H9 (cell line): ENCODE measurements around the gene CDX2. TPM values are rescaled to one million over a fixed set of nuclear protein-coding genes. Genes with fewer than 3 reads are reported as not detected.

Experiments used
- DNase-seq: peaks from one replicate; pipeline ENCODE4 v3.0.0-alpha.2; 2017
- H2AFZ ChIP-seq: one replicate; pipeline ENCODE4 v1.6.1; 2013; ENCODE audit warnings: mild to moderate bottlenecking, low read length, control low read depth, moderate library complexity
- H2AK5ac ChIP-seq: 2 replicates; pipeline ENCODE4 v1.6.1; 2013; ENCODE audit warnings: low read length, control low read depth, mixed read lengths; ENCODE audit not compliant: insufficient read length
- H2BK120ac ChIP-seq: one replicate; pipeline ENCODE4 v1.6.1; 2013; ENCODE audit warnings: low read depth, mild to moderate bottlenecking, low read length, control low read depth, inconsistent platforms; ENCODE audit not compliant: poor library complexity, severe bottlenecking
- H2BK12ac ChIP-seq: 2 replicates; pipeline ENCODE4 v1.6.1; 2013; ENCODE audit warnings: low read length, control low read depth, mixed read lengths, low read depth; ENCODE audit not compliant: insufficient read length
- H2BK15ac ChIP-seq: 2 replicates; pipeline ENCODE4 v1.6.1; 2013; ENCODE audit warnings: low read depth, low read length, control low read depth
- H2BK20ac ChIP-seq: one replicate; pipeline ENCODE4 v1.6.1; 2013; ENCODE audit warnings: low read depth, mild to moderate bottlenecking, low read length, control low read depth, inconsistent platforms; ENCODE audit not compliant: poor library complexity, severe bottlenecking
- H2BK5ac ChIP-seq: 2 replicates; pipeline ENCODE4 v1.6.1; 2013; ENCODE audit warnings: low read length, control low read depth, mixed read lengths; ENCODE audit not compliant: insufficient read length
- H3K14ac ChIP-seq: 2 replicates; pipeline ENCODE4 v1.6.1; 2013; ENCODE audit warnings: low read length, control low read depth; ENCODE audit not compliant: insufficient read depth
- H3K18ac ChIP-seq: 2 replicates; pipeline ENCODE4 v1.6.1; 2013; ENCODE audit warnings: low read depth, mild to moderate bottlenecking, mixed read lengths, low read length, control low read depth; ENCODE audit not compliant: insufficient read length
- H3K23ac ChIP-seq: 2 replicates; pipeline ENCODE4 v1.6.1; 2013; ENCODE audit warnings: low read length, control low read depth, mixed read lengths, low read depth; ENCODE audit not compliant: insufficient read length
- H3K23me2 ChIP-seq: 2 replicates; pipeline ENCODE4 v1.6.1; 2013; ENCODE audit warnings: low read depth, mild to moderate bottlenecking, mixed read lengths, low read length, control low read depth; ENCODE audit not compliant: insufficient read length, poor library complexity, severe bottlenecking
- H3K27ac ChIP-seq: 2 replicates; pipeline ENCODE4 v1.5.1; 2013; ENCODE audit warnings: low read length, control low read depth, mixed read lengths, low read depth; ENCODE audit not compliant: insufficient read length
- H3K27me3 ChIP-seq: 2 replicates; pipeline ENCODE4 v1.6.1; 2013; ENCODE audit warnings: low read length, control low read depth, inconsistent platforms; ENCODE audit not compliant: insufficient read depth
- H3K4ac ChIP-seq: 2 replicates; pipeline ENCODE4 v1.6.1; 2013; ENCODE audit warnings: low read depth, mild to moderate bottlenecking, control low read depth, inconsistent platforms, low read length, moderate library complexity
- H3K4me1 ChIP-seq: 2 replicates; pipeline ENCODE4 v1.6.1; 2013; ENCODE audit warnings: low read length, control low read depth, inconsistent platforms; ENCODE audit not compliant: insufficient read depth
- H3K4me2 ChIP-seq: 2 replicates; pipeline ENCODE4 v1.6.1; 2013; ENCODE audit warnings: low read length, control low read depth, mixed read lengths; ENCODE audit not compliant: insufficient read length, insufficient read depth
- H3K56ac ChIP-seq: 2 replicates; pipeline ENCODE4 v1.6.1; 2013; ENCODE audit warnings: low read depth, mild to moderate bottlenecking, mixed read lengths, low read length, control low read depth; ENCODE audit not compliant: insufficient read length
- H3K79me1 ChIP-seq: 2 replicates; pipeline ENCODE4 v1.6.1; 2013; ENCODE audit warnings: low read depth, mild to moderate bottlenecking, moderate library complexity, low read length, control low read depth, inconsistent platforms; ENCODE audit not compliant: insufficient read depth, poor library complexity, severe bottlenecking
- H3K79me2 ChIP-seq: 2 replicates; pipeline ENCODE4 v1.6.1; 2013; ENCODE audit warnings: low read length, control low read depth, inconsistent platforms; ENCODE audit not compliant: insufficient read depth
- H3K9ac ChIP-seq: 2 replicates; pipeline ENCODE4 v1.6.1; 2013; ENCODE audit warnings: low read length, control low read depth, mixed read lengths; ENCODE audit not compliant: insufficient read length; ENCODE audit errors: extremely low read depth
- H3K9me3 ChIP-seq: one replicate; pipeline ENCODE4 v1.6.1; 2013; ENCODE audit warnings: low read depth, low read length, inconsistent platforms; ENCODE audit not compliant: control insufficient read depth
- H3T11ph ChIP-seq: one replicate; pipeline ENCODE4 v1.6.1; 2013; ENCODE audit warnings: mild to moderate bottlenecking, low read length, control low read depth, inconsistent platforms
- H4K20me1 ChIP-seq: one replicate; pipeline ENCODE4 v1.6.1; 2013; ENCODE audit not compliant: control insufficient read depth, insufficient read length, insufficient read depth
- H4K5ac ChIP-seq: 2 replicates; pipeline ENCODE4 v1.6.1; 2013; ENCODE audit warnings: low read depth, mild to moderate bottlenecking, mixed read lengths, low read length, control low read depth; ENCODE audit not compliant: insufficient read length
- H4K8ac ChIP-seq: replicated peaks from 2 replicates; pipeline ENCODE4 v1.6.1; 2013; ENCODE audit warnings: low read length, control low read depth, mixed read lengths, low read depth; ENCODE audit not compliant: insufficient read length
- H4K91ac ChIP-seq: 2 replicates; pipeline ENCODE4 v1.6.1; 2013; ENCODE audit warnings: low read depth, mild to moderate bottlenecking, moderate library complexity, mixed read lengths, low read length, control low read depth; ENCODE audit not compliant: insufficient read length
- H3K27ac Mint-ChIP-seq, 3 experiments: 2 replicates in 2 of 3; 3 replicates in 1 of 3; pipeline ENCODE4 v1.8.0; 2020 to 2021; ENCODE audit warnings: mixed read lengths in 3 of 3, mild to moderate bottlenecking in 1 of 3, moderate library complexity in 1 of 3
- H3K27me3 Mint-ChIP-seq: 2 replicates; pipeline ENCODE4 v1.8.0; 2021; ENCODE audit warnings: low read depth, mild to moderate bottlenecking, moderate library complexity, mixed read lengths
- H3K36me3 Mint-ChIP-seq, 3 experiments: 2 replicates in 2 of 3; 3 replicates in 1 of 3; pipeline ENCODE4 v1.8.0; 2020 to 2021; ENCODE audit warnings: low read depth in 3 of 3, mixed read lengths in 3 of 3; ENCODE audit not compliant: insufficient read depth in 1 of 3
- H3K4me1 Mint-ChIP-seq, 2 experiments: 2 replicates each; pipeline ENCODE4 v1.8.0; 2020; ENCODE audit warnings: mixed read lengths in 2 of 2
- H3K4me3 Mint-ChIP-seq, 2 experiments: 2 replicates in 1 of 2; 3 replicates in 1 of 2; pipeline ENCODE4 v1.8.0; 2020 to 2021; ENCODE audit warnings: mild to moderate bottlenecking in 2 of 2, mixed read lengths in 2 of 2, moderate library complexity in 1 of 2
- H3K9me3 Mint-ChIP-seq, 2 experiments: 2 replicates in 1 of 2; 3 replicates in 1 of 2; pipeline ENCODE4 v1.8.0; 2020; ENCODE audit warnings: mild to moderate bottlenecking in 2 of 2, mixed read lengths in 2 of 2, moderate library complexity in 1 of 2
- WGBS: extraction: QIAGEN DNeasy Blood & Tissue Kit; methylation state at CpG from one replicate; pipeline ENCODE4 v1.1.7; 2013; ENCODE audit warnings: missing lambda C conversion rate, low lambda C conversion rate, mixed read lengths; ENCODE audit not compliant: insufficient read length; ENCODE audit errors: extremely low coverage; 5-methylcytosine and 5-hydroxymethylcytosine counted together
- total RNA-seq: library from RNA; stranded (reverse); gene quantifications from 2 replicates; pipeline ENCODE4 v1.2.1, GENCODE V29; 2021
- TF ChIP-seq, protein P1 (sequence below): fragments of 200-600 bp; sonication (generic); conservative IDR thresholded peaks from 3 replicates; pipeline ENCODE4 v1.8.0; 2021; ENCODE audit warnings: antibody characterized with exemption, mild to moderate bottlenecking

CDX2 gene
- total RNA-seq, 1 experiment from 2014 or later, result not detected

GRCh38 chr13:27942972-27943371 lies 26.1 kb downstream of the CDX2 start:
- Histone ChIP-seq H3K79me2 (no peaks in the 10 kb centered on the region), H3K23me2 (no peaks in the 10 kb centered on the region), H2BK20ac (no peak overlapping the region), H3K14ac (no peak overlapping the region), H3K27me3 (no peaks in the 10 kb centered on the region; the same call in 1 of the 2 replicates), H3K9ac (no peak overlapping the region), H3K23ac (no peak overlapping the region), H3K18ac (no peak overlapping the region), H2BK5ac (no peak overlapping the region), H4K91ac (no peak overlapping the region), H3K4me2 (no peak overlapping the region), H2AK5ac (no peak overlapping the region), H3T11ph (no peak overlapping the region), H3K4ac (no peak overlapping the region), H2AFZ (no peak overlapping the region), H3K4me1 (no peaks in the 10 kb centered on the region), H4K5ac (no peak overlapping the region), H2BK15ac (no peak overlapping the region), H3K27ac (no peak overlapping the region), H3K9me3 (no peaks in the 10 kb centered on the region), H2BK120ac (no peak overlapping the region), H4K20me1 (no peaks in the 10 kb centered on the region), H3K56ac (no peak overlapping the region), H2BK12ac (no peak overlapping the region), H4K8ac (no peak overlapping the region), H3K79me1 (no peaks in the 10 kb centered on the region)
- no peak overlapping the region for H3K27ac Mint-ChIP-seq
- H3K36me3 Mint-ChIP-seq, result no peaks in the 10 kb centered on the region; a peak in 1 of 7 replicates
- no peak for DNase-seq
- no peak overlapping the region for H3K4me3 Mint-ChIP-seq
- H3K4me1 Mint-ChIP-seq, result no peaks in the 10 kb centered on the region
- H3K27me3 Mint-ChIP-seq, result peaks cover 90% of the 10 kb centered on the region
- H3K9me3 Mint-ChIP-seq, result peaks cover 9 to 11% of the 10 kb centered on the region in 2 experiments; a peak in 4 of 5 replicates
- TF ChIP-seq, protein P1, sequence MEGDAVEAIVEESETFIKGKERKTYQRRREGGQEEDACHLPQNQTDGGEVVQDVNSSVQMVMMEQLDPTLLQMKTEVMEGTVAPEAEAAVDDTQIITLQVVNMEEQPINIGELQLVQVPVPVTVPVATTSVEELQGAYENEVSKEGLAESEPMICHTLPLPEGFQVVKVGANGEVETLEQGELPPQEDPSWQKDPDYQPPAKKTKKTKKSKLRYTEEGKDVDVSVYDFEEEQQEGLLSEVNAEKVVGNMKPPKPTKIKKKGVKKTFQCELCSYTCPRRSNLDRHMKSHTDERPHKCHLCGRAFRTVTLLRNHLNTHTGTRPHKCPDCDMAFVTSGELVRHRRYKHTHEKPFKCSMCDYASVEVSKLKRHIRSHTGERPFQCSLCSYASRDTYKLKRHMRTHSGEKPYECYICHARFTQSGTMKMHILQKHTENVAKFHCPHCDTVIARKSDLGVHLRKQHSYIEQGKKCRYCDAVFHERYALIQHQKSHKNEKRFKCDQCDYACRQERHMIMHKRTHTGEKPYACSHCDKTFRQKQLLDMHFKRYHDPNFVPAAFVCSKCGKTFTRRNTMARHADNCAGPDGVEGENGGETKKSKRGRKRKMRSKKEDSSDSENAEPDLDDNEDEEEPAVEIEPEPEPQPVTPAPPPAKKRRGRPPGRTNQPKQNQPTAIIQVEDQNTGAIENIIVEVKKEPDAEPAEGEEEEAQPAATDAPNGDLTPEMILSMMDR, result no peak
- no CpG with 5 or more reads among the region's 1 CpG for WGBS
